Mesothelial cell of epicardium (in vitro differentiated cells): ENCODE results near the gene KLHL21. TPM values are rescaled to one million over a fixed set of nuclear protein-coding genes. Genes with fewer than 3 reads are reported as not detected.

ENCODE experiments used
- DNase-seq, 2 experiments: peaks; one replicate each; pipeline ENCODE4 v3.0.0; 2021; ENCODE audit warnings: low spot score in 2 of 2; ENCODE audit not compliant: unreplicated experiment in 2 of 2
- H3K27ac Mint-ChIP-seq: 2 replicates; pipeline ENCODE4 v1.8.0; 2021; ENCODE audit warnings: mixed read lengths
- H3K27me3 Mint-ChIP-seq: 2 replicates; pipeline ENCODE4 v1.8.0; 2021; ENCODE audit warnings: low read depth, mixed read lengths
- H3K36me3 Mint-ChIP-seq: 2 replicates; pipeline ENCODE4 v1.8.0; 2021; ENCODE audit warnings: mixed read lengths
- H3K4me1 Mint-ChIP-seq: 2 replicates; pipeline ENCODE4 v1.8.0; 2021; ENCODE audit warnings: mixed read lengths
- H3K4me3 Mint-ChIP-seq: 2 replicates; pipeline ENCODE4 v1.8.0; 2021; ENCODE audit warnings: mild to moderate bottlenecking, moderate library complexity, mixed read lengths
- H3K9me3 Mint-ChIP-seq: 2 replicates; pipeline ENCODE4 v1.8.0; 2021; ENCODE audit warnings: mixed read lengths
- CTCF ChIP-seq: fragments of 200-600 bp; sonication (generic); IDR thresholded peaks from one replicate; pipeline ENCODE4 v1.5.0; 2021; ENCODE audit warnings: antibody characterized with exemption; ENCODE audit not compliant: unreplicated experiment
- total RNA-seq: library from RNA; stranded (reverse); gene quantifications from 3 replicates; pipeline ENCODE4 v1.2.1, GENCODE V29; 2021

The KLHL21 gene
- total RNA-seq, 1 donor from 2014 or later: 25.1 TPM

GRCh38 chr1:6599141-6599975, 3.3 kb downstream of the KLHL21 start:
- Mint-ChIP-seq H3K27ac (no peak overlapping the region), H3K36me3 (peaks cover 6% of the 10 kb centered on the region), H3K27me3 (no peaks in the 10 kb centered on the region), H3K4me3 (peak overlapping the region; percentile 38), H3K9me3 (no peaks in the 10 kb centered on the region), H3K4me1 (peaks cover 45% of the 10 kb centered on the region)
- TF ChIP-seq CTCF: no peak
- DNase-seq: no peak

- Mint-ChIP-seq H3K36me3 (peaks cover 11% of the 10 kb centered on the region), H3K9me3 (no peaks in the 10 kb centered on the region), H3K27me3 (no peaks in the 10 kb centered on the region), H3K4me3 (no peak overlapping the region), H3K27ac (no peak overlapping the region), H3K4me1 (peaks cover 32% of the 10 kb centered on the region)
- DNase-seq: no peak
- TF ChIP-seq CTCF: no peak
These were observed 4.9 kb downstream of the KLHL21 start for GRCh38 chr1:6597777-6598131.

GRCh38 chr1:6596886-6597776, 5.5 kb downstream of the KLHL21 start:
- Mint-ChIP-seq H3K36me3 (peaks cover 11% of the 10 kb centered on the region), H3K27ac (no peak overlapping the region), H3K9me3 (no peaks in the 10 kb centered on the region), H3K4me1 (peaks cover 32% of the 10 kb centered on the region), H3K4me3 (no peak overlapping the region), H3K27me3 (no peaks in the 10 kb centered on the region)
- DNase-seq: no peak
- TF ChIP-seq CTCF: no peak

- TF ChIP-seq CTCF: no peak
- Mint-ChIP-seq H3K4me1 (peaks cover 32% of the 10 kb centered on the region), H3K4me3 (no peak overlapping the region), H3K27me3 (no peaks in the 10 kb centered on the region), H3K9me3 (no peaks in the 10 kb centered on the region), H3K36me3 (peaks cover 11% of the 10 kb centered on the region), H3K27ac (no peak overlapping the region)
- DNase-seq: no peak
These were observed 6.3 kb downstream of the KLHL21 start for GRCh38 chr1:6596351-6596750.

GRCh38 chr1:6594977-6595740, 7.5 kb downstream of the KLHL21 start:
- Mint-ChIP-seq H3K9me3 (no peaks in the 10 kb centered on the region), H3K27me3 (no peaks in the 10 kb centered on the region), H3K27ac (no peak overlapping the region), H3K36me3 (peaks cover 11% of the 10 kb centered on the region), H3K4me3 (no peak overlapping the region), H3K4me1 (peaks cover 22% of the 10 kb centered on the region)
- DNase-seq: no peak
- TF ChIP-seq CTCF: no peak
